Stimulated activated naive CD8-positive, alpha-beta T cell treated with anti-CD3 and anti-CD28 coated beads, Interleukin-15, amount 100 ng/mL, for 72 hours (primary cell): ENCODE data around the gene ZNF101.

ENCODE experiments used
- ATAC-seq: fragments of 150-1000 bp; cut with Tn5 transposase; 2 replicates; pipeline ENCODE4 v1.10.0; 2021; ENCODE audit warnings: mild to moderate bottlenecking, moderate library complexity
- DNase-seq, 2 donors: peaks; one replicate each; pipeline ENCODE4 v3.0.0; 2021 to 2022
- H3K27ac Mint-ChIP-seq, 2 donors: one replicate each; pipeline ENCODE4 v1.8.0; 2022; ENCODE audit warnings: mild to moderate bottlenecking in 2 of 2, mixed read lengths in 2 of 2, moderate library complexity in 2 of 2
- H3K27me3 Mint-ChIP-seq: one replicate; pipeline ENCODE4 v1.8.0; 2022; ENCODE audit warnings: mixed read lengths
- H3K4me1 Mint-ChIP-seq: one replicate; pipeline ENCODE4 v1.8.0; 2022; ENCODE audit warnings: mild to moderate bottlenecking, mixed read lengths
- H3K4me3 Mint-ChIP-seq, 2 donors: one replicate each; pipeline ENCODE4 v1.8.0; 2022; ENCODE audit warnings: mild to moderate bottlenecking in 2 of 2, mixed read lengths in 2 of 2, moderate library complexity in 1 of 2
- H3K9me3 Mint-ChIP-seq, 2 donors: one replicate each; pipeline ENCODE4 v1.8.0; 2022; ENCODE audit warnings: mixed read lengths in 2 of 2

ZNF101 gene

DNA sequence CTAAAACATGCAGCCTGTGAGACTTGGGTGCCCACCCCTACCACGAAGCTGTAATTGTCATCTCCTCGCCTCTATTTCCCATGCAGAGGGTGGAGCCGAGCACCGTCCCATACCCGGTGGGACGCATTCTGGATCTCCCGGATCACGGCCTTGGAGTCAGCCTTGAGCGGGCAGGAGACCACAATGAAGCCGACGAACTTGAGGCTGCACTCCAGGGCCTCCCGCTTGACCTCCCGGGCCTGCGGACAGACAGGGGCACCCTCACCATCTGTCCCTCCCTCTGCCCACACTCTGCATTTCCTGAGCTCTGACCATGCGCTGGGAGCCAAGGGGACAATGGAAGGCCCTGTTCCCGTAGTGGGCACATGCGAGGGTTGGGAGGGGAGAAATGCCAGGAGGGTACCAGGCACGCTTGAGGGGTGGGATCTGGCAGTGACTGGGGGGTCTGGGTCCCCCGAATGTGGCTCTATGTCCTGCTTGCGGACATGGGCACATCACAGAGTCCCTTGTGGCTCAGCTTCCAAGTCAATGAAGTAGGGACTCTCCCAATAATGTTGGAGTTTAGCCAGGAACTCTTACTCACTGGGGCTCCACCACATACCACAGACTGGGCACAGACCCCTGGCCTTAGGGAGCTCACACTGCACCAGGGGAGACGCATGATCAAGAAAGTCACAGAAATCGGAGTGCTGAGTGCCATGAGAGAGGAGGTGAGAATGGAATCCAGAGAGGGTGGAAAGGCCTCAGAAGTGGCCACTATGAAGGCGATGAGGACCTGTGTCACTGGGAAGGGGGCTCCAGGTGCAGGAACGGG is 15.9 kb upstream of the ZNF101 start:
- DNase-seq (no peak), ATAC-seq (no peak)
- no peaks in the 10 kb centered on the region for H3K9me3 Mint-ChIP-seq
- no peaks in the 10 kb centered on the region for H3K27me3 Mint-ChIP-seq
- H3K27ac Mint-ChIP-seq, result no peak overlapping the region
- peaks cover 26% of the 10 kb centered on the region for H3K4me1 Mint-ChIP-seq
- H3K4me3 Mint-ChIP-seq, result no peak overlapping the region

DNA sequence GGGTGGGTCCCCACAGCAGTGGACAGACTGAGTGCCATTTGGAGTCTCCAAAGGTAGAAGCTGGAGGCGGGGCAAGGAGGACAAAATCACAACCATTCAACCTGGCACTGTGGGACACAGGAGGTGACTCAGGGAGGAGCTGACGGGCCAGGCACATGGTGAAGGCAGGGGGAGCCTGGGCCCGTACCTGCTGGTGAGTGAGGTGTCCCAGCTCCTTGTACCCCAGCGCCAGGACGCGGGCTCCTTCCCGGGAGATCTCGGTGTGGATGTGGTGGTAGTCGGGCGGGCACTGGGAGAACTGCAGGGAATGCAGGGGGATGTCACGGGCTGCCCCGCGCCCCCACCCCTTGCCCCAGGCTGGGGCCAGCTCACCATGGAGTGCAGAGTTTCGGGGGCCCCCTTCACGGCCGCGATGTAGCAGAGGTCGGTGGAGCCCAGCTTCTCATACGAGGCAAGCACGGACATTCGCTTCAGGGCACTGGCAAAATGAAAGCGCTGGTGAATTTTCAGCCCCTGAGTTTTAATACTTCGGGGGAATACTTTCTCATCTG is 15.0 kb upstream of the ZNF101 start:
- peaks cover 26% of the 10 kb centered on the region for H3K4me1 Mint-ChIP-seq
- ATAC-seq (no peak), DNase-seq (no peak)
- H3K27ac Mint-ChIP-seq, result peak overlapping the region in 1 of 2 donors; percentile 82
- no peak overlapping the region for H3K4me3 Mint-ChIP-seq
- H3K27me3 Mint-ChIP-seq, result no peaks in the 10 kb centered on the region
- H3K9me3 Mint-ChIP-seq, result no peaks in the 10 kb centered on the region

DNA sequence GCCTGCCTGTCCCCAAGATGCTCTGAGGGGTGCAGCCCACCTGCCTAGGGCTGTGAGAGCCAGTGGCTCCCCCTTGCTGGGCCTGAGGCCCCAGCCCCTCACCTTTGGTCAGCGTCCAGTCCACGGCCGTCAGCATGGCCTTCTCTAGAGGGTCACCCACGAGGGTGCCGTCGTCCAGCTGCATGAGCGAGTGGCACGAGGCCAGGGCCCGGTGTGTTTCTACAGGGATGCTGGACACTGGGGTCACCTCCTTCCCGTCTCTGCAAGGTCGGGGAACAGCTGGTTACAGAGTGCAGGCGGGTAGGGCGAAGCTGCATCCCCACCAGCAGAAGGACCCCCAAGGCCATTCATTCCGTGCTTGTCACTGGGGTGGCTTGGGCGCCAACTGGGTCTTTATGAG is 14.2 kb upstream of the ZNF101 start:
- ATAC-seq (no peak), DNase-seq (no peak)
- no peak overlapping the region for H3K4me3 Mint-ChIP-seq
- H3K27me3 Mint-ChIP-seq, result no peaks in the 10 kb centered on the region
- H3K27ac Mint-ChIP-seq, result no peak overlapping the region
- no peaks in the 10 kb centered on the region for H3K9me3 Mint-ChIP-seq
- peaks cover 26% of the 10 kb centered on the region for H3K4me1 Mint-ChIP-seq

DNA sequence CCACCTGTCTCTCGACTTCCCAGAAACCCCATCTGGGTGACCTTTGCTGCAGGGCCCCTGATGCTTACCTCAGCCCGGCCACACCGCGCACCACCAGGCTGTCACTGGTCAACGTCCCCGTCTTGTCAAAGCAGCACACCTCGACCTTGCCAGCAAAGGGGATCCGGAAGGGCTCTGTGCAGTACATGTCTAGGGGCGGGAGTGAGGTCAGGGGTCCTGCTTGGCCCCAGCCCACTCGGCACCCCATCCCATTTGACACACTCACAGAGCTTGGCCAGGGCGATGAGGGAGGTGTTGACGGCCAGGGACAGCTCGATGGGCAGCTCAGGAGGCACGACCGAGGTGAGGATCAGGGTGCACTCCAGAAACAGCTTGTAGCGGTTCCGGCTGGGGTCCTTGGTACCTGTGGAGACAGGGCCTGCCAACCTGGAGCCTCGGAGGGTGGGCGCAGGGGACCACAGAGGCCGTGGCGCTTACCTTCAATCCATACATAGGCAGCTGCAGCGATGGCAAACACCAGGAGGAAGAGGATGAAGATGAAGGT is 13.5 kb upstream of the ZNF101 start:
- no peak overlapping the region for H3K4me3 Mint-ChIP-seq
- no peaks in the 10 kb centered on the region for H3K9me3 Mint-ChIP-seq
- ATAC-seq (no peak), DNase-seq (no peak)
- no peak overlapping the region for H3K27ac Mint-ChIP-seq
- no peaks in the 10 kb centered on the region for H3K27me3 Mint-ChIP-seq
- H3K4me1 Mint-ChIP-seq, result peaks cover 30% of the 10 kb centered on the region

DNA sequence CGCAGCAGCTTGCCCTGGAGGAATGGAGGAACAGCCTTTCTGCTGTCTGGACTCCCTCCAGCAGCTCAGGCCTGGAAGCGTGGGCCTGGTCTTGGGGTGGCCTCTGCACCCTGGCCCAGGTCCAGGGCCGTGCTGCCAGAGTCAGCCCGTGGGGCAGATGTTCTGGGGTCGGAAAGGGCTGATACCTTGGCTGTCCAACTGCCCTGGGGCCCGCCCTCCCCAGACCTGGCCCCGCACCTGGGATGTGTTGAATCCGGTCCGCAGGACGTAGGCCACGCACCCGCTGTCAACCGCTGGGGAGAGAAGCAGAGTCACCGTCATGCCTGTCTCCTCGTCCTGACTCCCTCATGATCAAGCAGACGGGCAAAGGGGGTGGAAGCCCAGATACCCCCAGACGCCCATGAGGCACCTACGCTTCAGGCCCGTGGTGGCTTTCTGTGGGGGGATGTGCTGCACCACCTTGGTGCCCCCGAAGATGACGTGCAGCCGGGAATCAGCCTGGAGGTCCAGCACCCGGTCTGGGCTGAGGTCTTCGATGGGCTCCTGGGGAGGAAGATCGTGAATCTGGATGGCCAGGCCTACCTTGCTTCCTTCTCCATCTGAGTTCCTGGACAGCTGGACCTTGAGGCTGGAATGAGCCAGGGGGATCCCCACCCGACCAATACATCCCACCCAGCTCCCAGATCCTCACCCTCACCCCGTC is 12.8 kb upstream of the ZNF101 start:
- Mint-ChIP-seq H3K9me3 (no peaks in the 10 kb centered on the region), H3K27ac (peak overlapping the region in 1 of 2 donors; percentile 83), H3K27me3 (no peaks in the 10 kb centered on the region), H3K4me3 (no peak overlapping the region), H3K4me1 (peaks cover 30% of the 10 kb centered on the region)
- no peak for ATAC-seq
- no peak for DNase-seq

DNA sequence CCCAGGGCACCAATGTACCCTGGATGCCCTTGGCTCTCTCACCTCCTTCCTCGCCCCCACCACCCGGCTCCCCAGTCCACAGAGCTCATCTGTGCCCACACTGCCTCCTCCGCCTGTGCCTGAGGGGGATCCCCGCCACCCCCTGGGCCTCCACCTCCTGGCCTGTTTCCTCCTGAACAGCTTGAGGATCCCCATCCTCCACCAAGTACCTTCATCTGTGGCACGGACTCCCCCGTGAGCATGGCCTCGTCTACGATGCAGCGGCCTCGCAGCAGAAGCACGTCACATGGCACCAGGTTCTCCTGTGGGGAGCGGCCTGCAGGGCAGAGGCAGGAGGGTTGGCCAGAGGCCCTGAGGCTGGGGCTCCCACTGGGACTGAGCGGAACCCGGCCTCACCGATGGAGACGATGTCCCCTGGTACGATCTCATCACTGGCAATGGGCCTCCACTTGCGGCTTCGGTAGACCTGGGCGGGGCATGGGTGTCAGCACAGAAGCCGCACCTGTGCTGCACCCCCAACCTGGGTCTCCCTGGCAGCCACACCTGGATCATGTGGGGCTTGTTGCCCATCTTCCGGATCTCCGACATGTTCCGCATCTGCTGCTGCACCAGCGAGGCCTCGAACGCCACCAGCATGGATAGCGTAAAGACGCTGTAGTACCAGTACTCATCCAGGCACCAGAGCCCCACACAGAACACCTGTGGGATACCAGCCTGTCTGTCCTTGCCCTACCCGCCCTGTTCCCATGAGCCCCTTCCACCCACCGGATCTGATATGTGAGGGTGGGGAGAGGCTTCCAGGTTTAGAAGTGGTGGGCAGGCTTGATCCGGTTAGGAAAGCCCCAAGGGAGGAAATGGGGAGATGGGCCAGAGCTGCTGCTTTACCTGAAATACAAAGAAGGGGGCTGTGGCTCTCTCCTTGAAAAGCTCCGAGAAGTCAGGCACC is 11.9 kb upstream of the ZNF101 start:
- Mint-ChIP-seq H3K4me1 (peaks cover 38% of the 10 kb centered on the region), H3K27me3 (no peaks in the 10 kb centered on the region), H3K27ac (peak overlapping the region; percentile 33 to 63), H3K9me3 (no peaks in the 10 kb centered on the region), H3K4me3 (no peak overlapping the region)
- DNase-seq, result no peak
- no peak for ATAC-seq

DNA sequence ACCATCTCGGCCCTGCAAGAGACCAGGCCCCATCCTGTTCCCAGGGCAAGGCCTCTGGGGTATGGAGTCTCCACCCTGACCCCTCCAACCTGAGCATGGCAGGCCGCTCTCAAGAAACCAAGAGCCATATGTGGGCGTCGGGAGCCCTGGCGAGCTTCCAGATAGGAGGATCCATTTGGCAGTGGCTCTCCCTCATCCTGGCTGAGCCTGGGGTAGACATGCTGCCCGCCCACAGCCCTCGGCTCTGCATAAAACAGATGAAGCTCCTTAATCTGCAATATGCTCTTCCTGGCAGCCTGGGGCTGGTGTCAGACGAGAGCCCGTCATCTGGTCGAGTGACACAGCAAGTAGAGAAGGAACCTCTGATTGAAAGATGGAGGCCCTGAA is 11.2 kb upstream of the ZNF101 start:
- Mint-ChIP-seq H3K9me3 (no peaks in the 10 kb centered on the region), H3K27me3 (no peaks in the 10 kb centered on the region), H3K4me3 (no peak overlapping the region), H3K4me1 (peaks cover 44% of the 10 kb centered on the region), H3K27ac (peak overlapping the region in 1 of 2 donors; percentile 43)
- ATAC-seq, result no peak
- DNase-seq, result no peak

DNA sequence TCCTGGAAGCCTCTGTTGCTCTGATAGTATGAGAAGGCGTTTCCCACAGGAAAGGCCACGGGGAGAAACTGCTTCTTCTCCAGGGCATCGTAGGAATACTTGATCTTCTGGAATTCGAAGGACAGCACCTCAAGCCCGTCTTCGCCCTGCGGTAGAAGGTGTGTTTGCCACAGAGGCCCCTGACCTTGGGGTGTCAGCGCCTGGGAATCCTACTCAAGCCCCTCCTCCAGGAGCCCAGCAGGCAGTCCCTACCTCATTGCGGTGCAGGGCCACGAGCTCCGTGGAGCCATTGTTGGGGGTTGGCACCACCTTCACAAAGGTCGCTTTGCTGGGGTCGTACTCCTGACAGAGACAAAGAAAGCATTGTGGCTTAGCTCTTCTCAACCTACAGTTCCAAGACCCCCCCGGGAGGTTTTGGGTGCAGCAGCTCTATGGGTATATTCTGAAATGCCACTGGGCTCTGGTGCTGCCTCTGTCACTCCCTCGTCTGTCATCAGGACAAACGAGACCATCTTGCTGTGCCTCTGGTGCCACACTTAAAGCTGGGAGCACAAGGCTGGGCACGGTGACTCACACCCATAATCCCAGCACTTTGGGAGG is 8.9 kb upstream of the ZNF101 start:
- Mint-ChIP-seq H3K27ac (peak overlapping the region in 1 of 2 donors; percentile 46), H3K27me3 (no peaks in the 10 kb centered on the region), H3K4me1 (peaks cover 39% of the 10 kb centered on the region), H3K9me3 (no peaks in the 10 kb centered on the region), H3K4me3 (no peak overlapping the region)
- no peak for DNase-seq
- ATAC-seq, result no peak

DNA sequence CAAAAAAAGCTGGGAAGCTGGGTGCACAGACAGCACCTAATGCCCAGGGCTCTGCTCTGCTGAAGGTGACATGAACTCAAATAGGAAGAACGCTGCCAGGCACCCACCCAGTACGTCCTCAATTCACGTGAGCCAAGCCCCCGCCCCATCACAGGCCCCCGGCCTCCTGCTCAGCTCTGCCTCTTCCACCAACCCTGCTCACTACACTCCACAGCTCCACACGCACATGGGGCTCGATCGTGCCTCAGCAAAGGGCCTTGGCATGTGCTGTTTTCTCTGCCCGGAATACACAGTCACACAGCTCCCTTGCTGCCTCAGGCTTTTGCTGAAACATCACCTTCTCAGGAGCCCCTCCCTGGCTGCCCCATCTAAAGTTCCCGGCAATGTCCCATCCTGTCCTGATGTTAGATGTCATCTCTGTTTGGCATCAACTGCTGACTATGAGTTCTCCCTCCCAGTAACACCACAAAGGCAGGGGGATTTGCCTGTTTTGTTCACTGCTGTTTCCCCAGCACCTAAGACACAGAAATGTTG is 7.4 kb upstream of the ZNF101 start:
- Mint-ChIP-seq H3K27ac (peak overlapping the region; percentile 71 to 92), H3K4me1 (peaks cover 39% of the 10 kb centered on the region), H3K9me3 (no peaks in the 10 kb centered on the region), H3K4me3 (peak overlapping the region; percentile 95 to 98), H3K27me3 (no peaks in the 10 kb centered on the region)
- no peak for DNase-seq
- no peak for ATAC-seq

DNA sequence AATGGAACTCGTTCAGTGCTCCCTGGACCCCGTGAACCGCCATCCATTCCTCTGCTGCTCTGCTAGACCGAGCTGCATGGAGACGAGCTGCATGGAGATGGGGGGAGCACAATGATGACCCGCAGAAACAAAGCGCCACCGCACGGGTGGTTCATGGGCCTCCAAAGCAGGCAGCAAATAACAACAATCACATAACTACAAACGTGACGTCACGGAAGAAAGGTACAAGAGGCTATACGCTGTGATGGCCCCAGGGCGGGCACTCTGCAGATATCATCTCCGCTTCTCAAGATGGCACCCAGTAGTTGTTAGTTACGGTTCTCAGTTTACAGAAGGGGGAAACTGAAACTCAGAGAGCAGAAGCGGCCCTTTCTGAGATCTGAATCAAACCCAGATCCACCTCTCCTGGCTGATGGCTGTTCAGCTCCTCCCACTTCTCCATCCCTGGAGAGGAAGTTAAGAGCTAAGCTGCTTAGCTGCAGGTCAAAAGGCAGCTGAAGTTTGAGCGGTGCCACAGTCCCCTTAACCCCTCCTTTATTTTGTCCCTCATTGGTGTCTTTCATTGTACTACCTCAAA is 6.9 kb upstream of the ZNF101 start:
- H3K4me3 Mint-ChIP-seq, result peak overlapping the region; percentile 95 to 98
- H3K27me3 Mint-ChIP-seq, result no peaks in the 10 kb centered on the region
- H3K9me3 Mint-ChIP-seq, result no peaks in the 10 kb centered on the region
- peak; percentile 4 for ATAC-seq
- peaks cover 39% of the 10 kb centered on the region for H3K4me1 Mint-ChIP-seq
- H3K27ac Mint-ChIP-seq, result peak overlapping the region; percentile 92 to 97
- peak in 1 of 2 donors; percentile 51 for DNase-seq

DNA sequence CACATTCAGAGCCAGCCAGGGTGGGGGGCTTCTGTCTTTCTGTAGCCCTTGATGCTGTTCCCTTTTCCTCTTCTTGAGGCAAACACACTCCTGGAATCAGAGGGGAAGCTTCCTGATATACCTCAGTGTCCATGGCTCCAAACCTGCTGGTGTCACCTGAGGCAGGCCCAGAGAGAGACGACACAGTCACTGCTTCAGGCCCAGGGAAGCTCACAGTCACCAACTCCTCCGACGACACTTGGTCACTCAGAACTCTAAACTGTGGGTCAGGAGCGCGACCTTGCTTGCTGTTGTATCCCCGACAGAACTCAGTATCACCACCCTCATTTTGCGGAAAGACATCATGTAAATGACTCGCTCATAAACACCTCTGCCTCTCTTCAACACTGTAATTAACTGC is 6.3 kb upstream of the ZNF101 start:
- DNase-seq (no peak), ATAC-seq (no peak)
- Mint-ChIP-seq H3K27ac (peak overlapping the region; percentile 92 to 97), H3K4me1 (peaks cover 38% of the 10 kb centered on the region), H3K27me3 (no peaks in the 10 kb centered on the region), H3K9me3 (no peaks in the 10 kb centered on the region), H3K4me3 (peak overlapping the region; percentile 95 to 98)

DNA sequence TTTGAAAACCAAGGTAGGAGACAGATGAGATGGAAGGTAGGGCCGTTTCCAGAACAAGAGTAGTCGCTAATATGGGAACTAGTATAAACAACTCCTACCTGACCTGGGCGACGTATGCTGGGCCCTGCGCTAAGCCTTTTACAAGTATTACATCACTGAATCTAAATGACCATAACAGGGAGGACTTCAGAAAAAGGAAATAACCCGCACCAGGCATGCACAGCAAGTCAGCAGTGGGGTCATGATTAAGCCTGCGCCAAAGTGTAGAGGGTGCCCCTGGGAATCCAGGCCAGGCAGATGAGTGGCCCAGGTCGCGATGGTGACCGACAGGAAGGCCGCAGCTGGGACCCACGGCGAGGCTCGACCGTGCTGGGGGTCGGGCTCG is 5.8 kb upstream of the ZNF101 start:
- ATAC-seq (no peak), DNase-seq (no peak)
- Mint-ChIP-seq H3K4me3 (peak overlapping the region; percentile 95 to 98), H3K9me3 (no peaks in the 10 kb centered on the region), H3K27me3 (no peaks in the 10 kb centered on the region), H3K27ac (peak overlapping the region; percentile 92 to 97), H3K4me1 (peaks cover 43% of the 10 kb centered on the region)

DNA sequence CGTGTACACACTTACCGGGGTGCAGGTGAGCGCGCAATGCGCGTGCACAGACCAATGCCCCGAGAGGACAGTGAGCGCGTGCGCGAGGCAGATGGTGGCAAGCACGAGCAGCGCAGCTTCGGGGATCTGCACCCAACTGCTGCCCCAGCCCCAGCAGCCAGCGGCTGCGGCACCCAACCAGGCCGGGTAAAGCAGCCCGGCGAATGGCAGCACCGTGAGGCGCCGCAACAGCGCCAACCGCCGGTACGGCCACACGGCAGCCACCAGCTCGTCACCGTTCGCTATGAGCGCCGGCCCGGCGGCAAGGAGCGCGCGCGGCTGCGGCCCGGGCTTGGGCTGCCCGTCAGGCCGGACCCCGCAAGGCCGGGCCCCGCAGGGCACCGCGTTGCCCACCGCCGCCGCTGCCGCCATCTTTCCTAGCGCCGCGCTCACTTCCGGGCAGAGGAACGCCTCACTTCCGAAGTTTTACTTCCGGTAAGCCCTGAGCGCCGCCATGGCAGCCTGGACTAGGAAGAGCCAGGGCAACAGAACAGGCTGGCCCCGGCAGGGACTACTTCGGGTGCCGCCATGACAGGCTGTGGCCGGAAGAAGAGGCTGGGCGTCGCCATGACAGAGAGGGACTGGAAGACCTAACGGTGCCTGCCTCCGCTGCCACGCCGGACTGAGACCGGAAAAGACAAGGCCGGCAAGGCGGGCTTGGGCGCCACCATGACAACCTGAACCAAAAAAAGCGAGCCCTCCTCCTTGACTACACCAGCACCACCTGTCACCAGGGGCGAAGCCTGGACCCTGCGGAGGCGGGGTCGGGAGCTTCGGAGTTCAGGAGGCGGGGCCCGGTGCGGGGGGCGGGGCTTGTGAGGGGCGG is 5.2 kb upstream of the ZNF101 start, which contains the start of gene ATP13A1:
Gene ATP13A1, minus strand, starts transcription at position 421 of the 865 bp plus-strand sequence. Its CDS starts 10 bp downstream, at position 411.
- peak within 1 kb of the TSS; percentile 95 to 98 for H3K4me3 Mint-ChIP-seq
- peak; percentile 96 to 98 for DNase-seq
- peaks cover 47% of the 10 kb centered on the region for H3K4me1 Mint-ChIP-seq
- H3K27me3 Mint-ChIP-seq, result no peaks in the 10 kb centered on the region
- ATAC-seq, result peak; percentile 84
- peak within 1 kb of the TSS; percentile 96 to 97 for H3K27ac Mint-ChIP-seq
- no peaks in the 10 kb centered on the region for H3K9me3 Mint-ChIP-seq
